ENCODE data around the gene NRTN. TPM values are rescaled to one million over a fixed set of nuclear protein-coding genes. Genes with fewer than 3 reads are reported as not detected.

The NRTN gene
- total and polyA plus RNA-seq, 2 of the 4 experiments (the other 2 are of a cell fraction): 0.17 to 0.18 TPM

DNA sequence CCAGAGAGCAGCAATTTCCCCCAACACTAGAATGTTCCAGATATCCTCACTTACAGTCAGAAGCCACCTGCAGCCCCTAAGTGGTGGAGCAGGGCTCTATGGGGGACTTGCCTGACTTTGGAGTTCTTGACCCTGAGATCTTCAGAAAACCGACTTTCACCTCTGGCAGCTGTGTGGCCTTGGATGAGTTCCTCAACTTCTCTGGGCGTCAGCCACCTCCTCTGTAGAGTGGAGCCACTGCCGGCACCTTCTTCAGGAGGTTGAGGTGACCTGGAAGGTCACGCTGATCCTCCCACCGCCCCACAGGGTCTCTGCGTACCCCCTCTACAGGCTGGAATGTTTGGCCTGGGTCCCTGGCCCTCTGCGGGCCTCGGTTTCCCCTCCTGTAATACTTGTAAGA, 72.6 kb downstream of the NRTN start:
- 90% methylated on average over 2 of the region's 8 CpGs; no CpG with 5 or more reads in 1 of the 2 experiments for WGBS, 2 experiments (ENCODE audit: extremely low coverage in 2 of 2, insufficient read length in 1 of 2)
- H2BK20ac ChIP-seq (ENCODE audit: low read depth, low read length): no peak overlapping the region

More for the DNA sequence above, 72.6 kb downstream of the NRTN start:
- Histone ChIP-seq H3K4me3 (ENCODE audit: insufficient read depth, low read depth, low read length) (no peak overlapping the region), H3K9me1 (ENCODE audit: insufficient read depth, low read length) (peaks cover 5% of the 10 kb centered on the region; the same call in 1 of the 2 replicates), H2BK120ac (ENCODE audit: low read depth, low read length) (no peak overlapping the region), H3K27ac (ENCODE audit: insufficient read depth, low read length) (no peak overlapping the region), H3K9ac (ENCODE audit: low read depth, low read length) (no peak overlapping the region), H3K18ac (ENCODE audit: low read depth, low read length) (no peak overlapping the region), H3K56ac (ENCODE audit: extremely low read depth, insufficient read depth, low read length) (no peak overlapping the region), H2AK5ac (ENCODE audit: low read depth, low read length) (no peak overlapping the region), H4K8ac (ENCODE audit: low read depth in 2 of 2, low read length in 2 of 2) (no peak overlapping the region), H4K5ac (ENCODE audit: low read depth, low read length) (no peak overlapping the region), H2AFZ (replicated peaks; ENCODE audit: low read length, poor library complexity) (no peak overlapping the region), H4K91ac (ENCODE audit: insufficient read depth, low read depth, low read length) (no peak overlapping the region), H2BK15ac (ENCODE audit: low read depth, low read length) (no peak overlapping the region), H3K14ac (replicated peaks; ENCODE audit: low read depth, low read length) (no peak overlapping the region), H4K20me1 (ENCODE audit: insufficient read depth, low read length) (no peaks in the 10 kb centered on the region), H3K4me2 (ENCODE audit: low read depth, low read length) (no peak overlapping the region), H3K36me3 (ENCODE audit: control insufficient read depth, insufficient read depth, low read length) (no peaks in the 10 kb centered on the region), H3K23ac (ENCODE audit: low read depth, low read length) (no peak overlapping the region), H3K4me1 (ENCODE audit: control insufficient read depth, insufficient read depth, low read length) (peaks cover 16% of the 10 kb centered on the region), H3K79me1 (ENCODE audit: low read depth in 1 of 2, low read length in 2 of 2) (no peaks in the 10 kb centered on the region), H3K27me3 (ENCODE audit: control insufficient read depth, insufficient read depth, low read length) (peaks cover 4% of the 10 kb centered on the region), H3K4ac (ENCODE audit: low read depth, low read length) (no peak overlapping the region), H3K9me3 (ENCODE audit: control insufficient read depth, insufficient read depth, low read length) (no peaks in the 10 kb centered on the region), H2AK9ac (replicated peaks; ENCODE audit: low read depth, low read length, poor library complexity) (no peak overlapping the region), H2BK5ac (ENCODE audit: low read depth, low read length, poor library complexity, severe bottlenecking) (no peak overlapping the region)
- in situ Hi-C loops (cut with MboI; ENCODE audit: low sequenced_read_pairs): no loop called here
- DNase-seq (no peak), ATAC-seq (ENCODE audit: low read depth) (no peak)
- intact Hi-C loops (cut with micrococcal nuclease): no loop called here
- CTCF ChIA-PET: interaction anchor here (1.3 kb wide), 1 partner anchor 73 kb away, joined by 7 read pairs; the partner anchor contains the start of gene NRTN
- dilution Hi-C loops (cut with HindIII; ENCODE audit: low sequenced_read_pairs, unreplicated experiment): no loop called here
- TF ChIP-seq, protein P1, sequence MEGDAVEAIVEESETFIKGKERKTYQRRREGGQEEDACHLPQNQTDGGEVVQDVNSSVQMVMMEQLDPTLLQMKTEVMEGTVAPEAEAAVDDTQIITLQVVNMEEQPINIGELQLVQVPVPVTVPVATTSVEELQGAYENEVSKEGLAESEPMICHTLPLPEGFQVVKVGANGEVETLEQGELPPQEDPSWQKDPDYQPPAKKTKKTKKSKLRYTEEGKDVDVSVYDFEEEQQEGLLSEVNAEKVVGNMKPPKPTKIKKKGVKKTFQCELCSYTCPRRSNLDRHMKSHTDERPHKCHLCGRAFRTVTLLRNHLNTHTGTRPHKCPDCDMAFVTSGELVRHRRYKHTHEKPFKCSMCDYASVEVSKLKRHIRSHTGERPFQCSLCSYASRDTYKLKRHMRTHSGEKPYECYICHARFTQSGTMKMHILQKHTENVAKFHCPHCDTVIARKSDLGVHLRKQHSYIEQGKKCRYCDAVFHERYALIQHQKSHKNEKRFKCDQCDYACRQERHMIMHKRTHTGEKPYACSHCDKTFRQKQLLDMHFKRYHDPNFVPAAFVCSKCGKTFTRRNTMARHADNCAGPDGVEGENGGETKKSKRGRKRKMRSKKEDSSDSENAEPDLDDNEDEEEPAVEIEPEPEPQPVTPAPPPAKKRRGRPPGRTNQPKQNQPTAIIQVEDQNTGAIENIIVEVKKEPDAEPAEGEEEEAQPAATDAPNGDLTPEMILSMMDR (conservative IDR thresholded peaks at IDR 0.05; ENCODE audit: low read depth, low read length): no peak
- TF ChIP-seq NFE2L2 (IDR thresholded peaks at IDR 0.05; ENCODE audit: low read depth, low read length) (no peak), CHD1 (IDR thresholded peaks at IDR 0.05; ENCODE audit: low read depth, low read length) (no peak)
- no TSS peak for BruUV-seq (replicated peaks)
- POLR2A ChIA-PET (ENCODE audit: unreplicated experiment): no interaction called here

All from IMR-90 (cell line).